ENCODE data around the gene TMED4. TPM values are rescaled to one million over a fixed set of nuclear protein-coding genes. Genes with fewer than 3 reads are reported as not detected.
"Not testable (repeated sequence)": the region's sequence is repeated elsewhere in the genome, so short reads cannot be mapped to it uniquely, and the experiment has no call there.

The TMED4 gene
- total RNA-seq, 1 donor from 2014 or later: 45.3 TPM

GRCh38 chr7:44568771-44569560, 13.1 kb downstream of the TMED4 start:
- no peak for DNase-seq (ENCODE audit: low read depth in 2 of 2)

DNA sequence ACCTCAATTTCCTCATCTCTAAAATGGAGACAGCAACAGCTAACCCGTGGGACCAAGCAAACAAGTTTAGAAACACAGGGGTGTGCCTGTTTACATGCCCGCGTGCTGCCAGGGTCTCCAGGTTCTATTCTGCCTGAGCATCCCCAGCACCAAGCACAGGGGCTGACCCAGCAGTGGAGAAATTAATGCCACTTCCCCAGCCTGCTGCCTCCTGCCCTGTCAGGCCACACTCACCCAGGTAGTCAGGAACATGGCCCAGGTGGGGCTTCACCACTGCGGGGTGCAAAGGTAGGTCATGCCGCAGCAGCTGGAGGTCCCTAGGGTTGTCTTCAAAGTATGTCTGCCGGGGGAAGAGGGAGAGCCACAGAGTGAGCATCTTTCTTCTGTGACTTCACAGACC, 14.1 kb downstream of the TMED4 start:
- no peak for DNase-seq (ENCODE audit: low read depth in 2 of 2)

GRCh38 chr7:44566680-44567079, 15.4 kb downstream of the TMED4 start:
- DNase-seq (ENCODE audit: low read depth in 2 of 2): no peak

DNA sequence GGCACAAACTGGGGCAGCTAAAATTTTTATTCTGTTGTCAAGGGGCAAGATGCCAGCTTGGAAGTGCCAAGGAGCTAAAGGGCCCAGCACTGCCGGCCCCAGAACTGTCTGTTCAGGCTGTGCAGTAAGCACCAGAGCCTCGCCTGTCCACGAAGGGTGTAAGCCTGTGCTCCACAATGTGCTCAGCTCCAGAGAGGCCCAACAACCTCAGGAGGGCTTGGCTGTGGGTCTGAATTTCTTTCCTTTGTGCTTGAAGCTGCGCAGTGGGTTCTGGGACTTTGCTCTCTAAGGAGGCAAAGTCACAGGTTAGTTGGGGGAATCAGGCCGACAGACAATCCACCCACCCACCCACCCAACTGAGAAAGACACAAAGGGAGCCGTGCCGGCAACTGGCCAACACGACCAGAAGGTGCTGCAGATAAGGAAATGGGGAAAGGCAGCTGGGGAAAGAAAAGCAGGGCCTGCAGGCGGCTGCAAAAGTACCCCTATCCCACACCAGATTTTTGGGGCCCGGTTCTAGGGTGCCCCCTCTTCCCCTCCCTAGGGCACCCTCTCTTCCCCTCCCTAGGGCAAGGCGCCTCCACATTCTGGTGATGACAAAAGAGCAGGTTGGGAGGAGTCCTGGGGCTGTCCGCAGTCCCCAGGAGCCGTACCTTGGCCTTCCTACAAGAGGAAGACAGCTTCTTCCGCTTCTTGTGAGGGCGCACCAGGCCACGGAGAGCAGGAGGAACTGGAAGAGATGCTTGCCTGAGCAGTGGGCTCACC, 16.1 kb downstream of the TMED4 start:
- DNase-seq (ENCODE audit: low read depth in 2 of 2): no peak

DNA sequence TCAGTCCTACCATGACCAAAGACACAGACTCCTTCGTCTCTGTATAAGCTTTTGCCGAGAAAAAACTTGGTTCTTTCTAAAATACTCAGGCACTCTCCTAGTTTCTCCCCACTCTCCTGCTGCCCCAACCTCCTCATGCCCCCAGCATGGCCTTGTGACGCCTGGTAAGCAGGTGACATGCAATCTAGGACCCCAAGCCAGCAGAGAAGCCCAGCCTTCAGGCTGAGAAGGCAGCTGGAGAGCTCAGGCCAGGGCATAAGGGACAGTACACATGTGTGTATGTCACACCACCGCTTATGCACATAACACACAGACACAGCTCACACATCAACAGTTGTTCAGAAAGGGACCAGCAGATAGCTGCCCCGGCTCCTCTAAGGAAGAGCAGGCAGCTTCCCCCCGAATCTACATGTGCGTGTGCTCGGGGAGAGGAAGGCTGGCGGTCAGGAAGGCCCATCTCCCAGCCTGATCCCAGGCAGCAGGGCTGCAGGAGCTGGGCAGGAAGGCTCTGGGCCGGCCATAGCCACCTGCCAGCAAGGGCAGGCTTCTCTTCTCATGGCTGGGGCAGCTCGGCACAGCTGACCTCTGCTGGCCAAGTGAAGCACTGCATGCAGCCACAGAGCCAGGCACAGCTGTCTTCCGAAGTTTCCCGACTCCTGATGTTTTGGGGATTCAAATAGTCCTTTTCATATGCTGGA, 16.8 kb downstream of the TMED4 start:
- DNase-seq (ENCODE audit: low read depth in 2 of 2): peak; percentile 38 to 63

DNA sequence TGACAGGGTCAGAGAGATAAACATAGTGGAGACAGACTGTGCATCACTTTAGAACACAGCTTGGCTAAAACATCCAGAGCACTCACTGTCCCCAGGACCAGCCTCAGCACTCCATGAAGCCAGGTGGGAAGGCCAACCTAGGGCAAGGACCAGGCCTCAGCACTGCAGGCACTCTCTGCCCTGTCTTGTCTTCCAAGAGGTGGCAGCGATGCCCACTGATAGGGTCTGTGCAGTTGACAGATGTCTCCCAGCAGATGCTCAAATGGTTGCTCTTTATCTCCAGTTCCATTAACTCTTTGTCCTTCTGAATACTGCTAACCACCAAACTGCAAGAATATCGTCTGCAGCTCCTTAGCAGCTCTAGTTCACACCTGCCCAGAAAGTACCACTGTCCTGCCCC, 17.4 kb downstream of the TMED4 start:
- DNase-seq (ENCODE audit: low read depth in 2 of 2): no peak

DNA sequence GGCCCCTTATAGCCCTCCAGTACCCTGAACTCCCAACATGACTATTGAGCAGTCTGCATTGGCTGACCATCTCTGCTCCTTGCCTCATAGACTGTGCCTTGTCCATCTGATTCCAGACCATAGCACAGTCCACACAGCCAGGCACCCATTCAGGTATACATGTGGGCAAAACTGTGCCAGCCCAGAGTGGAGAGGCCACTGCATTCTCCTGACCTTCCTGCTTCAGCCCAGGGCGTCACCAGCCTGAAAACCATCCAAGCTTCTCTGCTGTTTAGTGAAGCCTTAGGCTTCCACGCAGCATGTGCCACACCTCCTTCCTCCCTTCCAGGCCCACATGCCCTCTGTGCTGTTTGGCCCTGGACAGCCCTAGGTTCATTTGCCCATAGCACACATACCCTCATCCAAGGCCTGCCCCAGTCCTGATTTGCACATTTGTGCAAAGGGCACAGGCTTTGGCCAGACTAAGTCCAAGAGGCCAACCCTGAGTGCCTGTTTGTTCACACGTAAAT, 18.8 kb downstream of the TMED4 start:
- no peak for DNase-seq (ENCODE audit: low read depth in 2 of 2)

- not testable (repeated sequence) for DNase-seq (ENCODE audit: low read depth in 2 of 2)
Measured at GRCh38 chr7:44562622-44562962, 19.4 kb downstream of the TMED4 start.

GRCh38 chr7:44561962-44562621, 19.9 kb downstream of the TMED4 start:
- no peak for DNase-seq (ENCODE audit: low read depth in 2 of 2)

DNA sequence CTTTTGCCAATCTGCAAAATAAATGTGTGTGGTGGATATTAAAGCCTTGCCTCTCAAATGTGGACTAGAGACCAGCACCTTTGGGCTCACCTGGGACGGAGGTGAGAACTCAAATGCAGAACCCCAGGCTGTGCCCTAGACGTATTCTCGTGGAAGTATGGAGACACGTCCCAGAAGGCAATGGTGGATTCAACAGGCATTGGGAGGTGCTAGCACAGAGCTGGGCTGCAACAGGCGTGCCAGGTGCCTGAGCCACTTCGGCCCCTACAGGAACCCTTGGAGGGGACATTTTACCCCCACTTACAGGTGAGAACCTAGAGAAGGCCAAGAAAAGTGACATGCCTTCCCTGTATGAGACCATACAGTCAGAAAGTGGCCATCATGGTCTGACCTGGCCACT, 20.6 kb downstream of the TMED4 start:
- no peak for DNase-seq (ENCODE audit: low read depth in 2 of 2)

DNA sequence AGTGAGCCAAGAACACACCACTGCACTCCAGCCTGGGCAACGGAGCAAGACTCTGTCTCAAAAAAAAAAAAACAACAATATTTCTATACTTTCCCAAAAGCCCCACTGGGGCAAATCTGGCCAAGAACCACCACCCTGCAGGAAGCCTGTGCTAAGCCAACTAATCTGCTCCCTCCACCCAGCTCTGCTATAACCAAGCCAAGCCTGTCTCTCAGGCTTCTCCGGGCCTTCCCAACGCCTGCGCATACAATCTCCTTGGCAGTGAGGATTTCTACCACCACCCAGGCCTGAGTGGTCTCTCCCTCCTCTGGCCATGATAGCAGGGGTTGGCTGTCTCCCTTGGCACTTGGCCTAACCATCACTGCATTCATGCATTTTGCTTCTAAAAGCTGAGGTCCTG, 22.5 kb downstream of the TMED4 start:
- no peak for DNase-seq (ENCODE audit: low read depth in 2 of 2)

GRCh38 chr7:44557485-44557884, 24.5 kb downstream of the TMED4 start:
- DNase-seq (ENCODE audit: low read depth in 2 of 2): no peak

- no peak for DNase-seq (ENCODE audit: low read depth in 2 of 2)
Measured at GRCh38 chr7:44555350-44555749, 26.7 kb downstream of the TMED4 start.

GRCh38 chr7:44552473-44553005, 29.5 kb downstream of the TMED4 start:
- not testable (repeated sequence) for DNase-seq (ENCODE audit: low read depth in 2 of 2)

DNA sequence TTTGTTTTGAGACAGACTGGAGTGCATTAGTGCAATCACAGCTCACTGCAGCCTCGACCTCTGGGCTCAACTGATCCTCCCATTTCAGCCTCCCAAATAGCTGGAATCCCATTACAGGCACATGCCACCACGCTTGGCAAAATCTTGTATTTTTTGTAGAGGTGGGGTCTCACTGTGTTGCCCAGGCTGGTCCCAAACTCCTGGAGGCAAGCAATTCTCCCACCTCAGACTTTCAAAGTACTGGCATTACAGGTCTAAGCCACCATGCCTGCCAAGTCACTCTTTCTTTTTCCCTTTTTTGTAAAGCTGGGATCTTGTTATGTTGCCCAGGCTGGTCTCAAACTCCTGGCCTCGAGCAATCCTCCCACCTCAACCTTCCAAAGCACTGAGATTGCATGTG, 32.6 kb downstream of the TMED4 start:
- DNase-seq (ENCODE audit: low read depth in 2 of 2): no peak

GRCh38 chr7:44548893-44549292, 33.1 kb downstream of the TMED4 start:
- DNase-seq (ENCODE audit: low read depth in 2 of 2): peak in 1 of 2 donors; percentile 19

- peak in 1 of 2 donors; percentile 80 for DNase-seq (ENCODE audit: low read depth in 2 of 2)
Measured at GRCh38 chr7:44547536-44548231, 34.3 kb downstream of the TMED4 start.

- no peak for DNase-seq (ENCODE audit: low read depth in 2 of 2)
Measured at GRCh38 chr7:44541876-44542610, 40.0 kb downstream of the TMED4 start.

- no peak for DNase-seq (ENCODE audit: low read depth in 2 of 2)
Measured at GRCh38 chr7:44541028-44541869, 40.8 kb downstream of the TMED4 start, which contains the start of gene NPC1L1. Gene NPC1L1 (minus strand): TSS chr7:44541330. CDS start chr7:44541259, 71 bp downstream.

Data from dermis microvascular lymphatic vessel endothelial cell (primary cell).